Suppressor macrophage treated with lipopolysaccharide for 1 hour (primary cell): Measurements from ENCODE around the gene MAP4K1.

Source experiments
- DNase-seq, 3 donors: peaks; one replicate each; pipeline ENCODE4 v3.0.0-alpha.2; 2020 to 2022

Gene MAP4K1

GRCh38 chr19:38617764-38618589, at the start of gene MAP4K1:
Gene MAP4K1, minus strand, starts transcription at chr19:38617953. Its CDS starts 58 bp downstream, at chr19:38617895.
- DNase-seq, result peak in 1 of 3 donors; percentile 12

- DNase-seq, result peak; percentile 72 to 88 (median 74)
These were observed 49.1 kb upstream of the MAP4K1 start for GRCh38 chr19:38666663-38667511.

- no peak for DNase-seq
These were observed 48.4 kb upstream of the MAP4K1 start for GRCh38 chr19:38665950-38666662.

GRCh38 chr19:38665219-38665931, 47.6 kb upstream of the MAP4K1 start:
- DNase-seq, result no peak

- no peak for DNase-seq
These were observed 46.9 kb upstream of the MAP4K1 start for GRCh38 chr19:38664503-38665211.

GRCh38 chr19:38663957-38664502, 46.3 kb upstream of the MAP4K1 start:
- no peak for DNase-seq

- no peak for DNase-seq
These were observed 45.5 kb upstream of the MAP4K1 start for GRCh38 chr19:38663156-38663651.

GRCh38 chr19:38662537-38663155, 44.9 kb upstream of the MAP4K1 start:
- DNase-seq, result no peak

GRCh38 chr19:38661996-38662395, 44.2 kb upstream of the MAP4K1 start:
- no peak for DNase-seq

GRCh38 chr19:38661136-38661535, 43.4 kb upstream of the MAP4K1 start:
- no peak for DNase-seq

- no peak for DNase-seq
These were observed 43.0 kb upstream of the MAP4K1 start for GRCh38 chr19:38660724-38661123.

GRCh38 chr19:38658462-38659306, 40.9 kb upstream of the MAP4K1 start:
- no peak for DNase-seq

- no peak for DNase-seq
These were observed 40.0 kb upstream of the MAP4K1 start for GRCh38 chr19:38657633-38658222.

- peak; percentile 54 to 75 (median 72) for DNase-seq
These were observed 38.6 kb upstream of the MAP4K1 start for GRCh38 chr19:38656171-38656981.

- DNase-seq, result peak in 2 of 3 donors; percentile 25 to 32
These were observed 37.5 kb upstream of the MAP4K1 start for GRCh38 chr19:38655148-38655824.

- no peak for DNase-seq
These were observed 36.9 kb upstream of the MAP4K1 start for GRCh38 chr19:38654628-38655055.

GRCh38 chr19:38653028-38653571, 35.3 kb upstream of the MAP4K1 start:
- DNase-seq, result peak; percentile 63 to 69 (median 67)
